ACC112 (cell line): ENCODE data around the gene BCAR3.
"Not testable (repeated sequence)": the region's sequence is repeated elsewhere in the genome, so short reads cannot be mapped to it uniquely, and the experiment has no call there.

Source experiments
- H2AFZ ChIP-seq: fragments of 200-600 bp; sonication (generic); one replicate; pipeline ENCODE4 v1.6.0; 2017; ENCODE audit warnings: antibody characterized with exemption, low read length; ENCODE audit not compliant: unreplicated experiment
- H3K27ac ChIP-seq: fragments of 200-600 bp; sonication (generic); 2 replicates; pipeline ENCODE4 v1.5.1; 2014; ENCODE audit warnings: low read depth, mild to moderate bottlenecking, antibody characterized with exemption, low read length, moderate library complexity
- H3K27me3 ChIP-seq: fragments of 200-600 bp; sonication (generic); 2 replicates; pipeline ENCODE4 v1.6.1; 2014; ENCODE audit warnings: mild to moderate bottlenecking, antibody characterized with exemption, low read length, moderate library complexity, mixed read lengths; ENCODE audit not compliant: insufficient read depth
- H3K36me3 ChIP-seq: fragments of 200-600 bp; sonication (generic); 2 replicates; pipeline ENCODE4 v1.6.1; 2016; ENCODE audit warnings: mild to moderate bottlenecking, antibody characterized with exemption, low read length, moderate library complexity, mixed read lengths; ENCODE audit not compliant: insufficient read depth
- H3K4me1 ChIP-seq: fragments of 200-600 bp; sonication (generic); one replicate; pipeline ENCODE4 v1.6.1; 2016; ENCODE audit warnings: low read length, mixed read lengths; ENCODE audit not compliant: insufficient read depth, unreplicated experiment, control insufficient read depth
- H3K4me3 ChIP-seq: fragments of 200-600 bp; sonication (generic); 2 replicates; pipeline ENCODE4 v1.5.1; 2014; ENCODE audit warnings: mild to moderate bottlenecking, low read depth, low read length
- H3K79me2 ChIP-seq: fragments of 200-600 bp; sonication (generic); one replicate; pipeline ENCODE4 v1.6.0; 2016; ENCODE audit warnings: low read length; ENCODE audit not compliant: control insufficient read depth, unreplicated experiment, insufficient read depth

Gene BCAR3

DNA sequence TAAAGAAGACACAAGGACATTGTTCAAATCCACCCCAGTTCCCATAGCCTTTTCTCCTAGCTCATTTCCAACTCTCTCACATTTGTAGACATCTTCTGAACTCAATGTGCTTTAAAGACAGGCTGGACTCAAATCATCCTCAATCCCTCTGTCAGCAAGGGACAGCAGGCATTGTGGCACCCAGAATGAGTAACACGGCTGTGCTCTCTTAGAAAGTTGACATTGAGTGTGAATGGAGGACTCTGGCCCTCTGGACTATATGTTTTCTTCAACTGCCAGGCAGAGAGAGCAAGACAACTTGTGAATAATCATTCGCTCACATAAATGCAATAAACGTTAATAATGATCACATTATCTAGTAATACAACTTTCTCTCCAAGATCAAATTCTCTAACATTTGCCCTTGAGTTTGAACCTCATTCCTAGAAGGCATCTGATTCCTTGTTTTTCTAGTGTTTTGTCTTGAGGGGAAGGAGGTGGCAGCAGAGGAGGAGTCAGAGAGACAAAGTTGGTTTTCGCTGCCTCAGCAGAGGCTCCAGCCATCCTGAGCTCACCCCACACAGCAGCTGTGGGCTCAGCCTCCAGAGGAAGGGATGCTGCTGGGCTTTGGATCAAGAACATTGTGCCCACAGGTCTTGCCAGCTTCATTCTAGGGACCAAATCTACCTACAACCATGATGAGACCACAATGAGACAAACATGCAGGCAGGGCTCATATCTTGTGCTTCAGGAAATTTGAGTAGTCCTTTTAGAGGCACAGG, 85.1 kb downstream of the BCAR3 start:
- Histone ChIP-seq H3K79me2 (peaks cover 93% of the 10 kb centered on the region), H3K27me3 (no peaks in the 10 kb centered on the region), H3K27ac (peak overlapping the region; percentile 75; the same call in 1 of the 2 replicates), H3K36me3 (no peaks in the 10 kb centered on the region; the same call in 1 of the 2 replicates), H2AFZ (no peak overlapping the region), H3K4me3 (no peak overlapping the region), H3K4me1 (peaks cover 46% of the 10 kb centered on the region)

DNA sequence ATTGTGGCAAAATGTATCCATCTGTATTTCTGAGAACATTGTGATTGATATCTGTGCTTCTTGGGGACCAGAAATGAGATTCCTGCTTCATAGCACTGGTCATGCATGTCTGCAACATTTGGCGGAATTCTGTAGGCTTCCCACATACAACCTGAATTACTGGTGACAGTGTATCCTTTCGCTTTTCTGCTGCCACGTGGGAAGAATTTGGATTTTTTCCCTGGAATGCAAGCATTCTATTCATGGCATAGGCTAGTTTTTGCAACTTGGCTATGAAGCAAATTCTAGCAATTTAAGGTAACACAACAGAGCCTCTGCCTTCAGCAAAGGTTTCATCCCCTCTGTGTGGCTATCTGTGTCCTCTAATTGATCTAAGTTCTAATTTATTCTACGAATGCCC, 85.9 kb downstream of the BCAR3 start:
- peak overlapping the region; percentile 75 for H3K27ac ChIP-seq
- no peak overlapping the region for H3K4me3 ChIP-seq
- H3K79me2 ChIP-seq: peaks cover 87% of the 10 kb centered on the region
- H3K36me3 ChIP-seq: no peaks in the 10 kb centered on the region; the same call in 1 of the 2 replicates
- no peaks in the 10 kb centered on the region for H3K27me3 ChIP-seq
- H2AFZ ChIP-seq: no peak overlapping the region
- peaks cover 51% of the 10 kb centered on the region for H3K4me1 ChIP-seq

DNA sequence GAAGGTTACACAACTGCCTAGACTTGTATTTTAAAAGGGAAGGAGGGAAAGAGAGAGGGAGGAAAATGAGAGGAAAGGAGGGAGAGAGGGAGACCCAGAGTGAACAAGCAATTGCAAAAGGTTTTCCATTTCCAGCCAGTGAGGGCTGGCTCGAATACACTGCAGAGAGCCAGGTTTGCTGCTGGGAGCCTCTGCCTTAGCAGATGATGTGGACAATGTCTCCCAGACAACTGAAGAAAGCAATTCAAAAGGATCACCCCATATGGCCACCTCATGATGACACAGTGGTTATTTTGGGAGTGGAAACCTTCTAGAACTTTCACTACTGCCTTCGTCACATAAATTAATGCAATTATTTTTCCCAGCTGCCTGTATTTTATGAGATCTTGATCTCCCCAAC, 86.4 kb downstream of the BCAR3 start:
- Histone ChIP-seq H3K36me3 (peaks cover 4% of the 10 kb centered on the region; the same call in 1 of the 2 replicates), H3K4me3 (no peak overlapping the region), H3K27ac (peak overlapping the region; percentile 75), H3K79me2 (peaks cover 87% of the 10 kb centered on the region), H2AFZ (no peak overlapping the region), H3K4me1 (peaks cover 55% of the 10 kb centered on the region), H3K27me3 (no peaks in the 10 kb centered on the region)

DNA sequence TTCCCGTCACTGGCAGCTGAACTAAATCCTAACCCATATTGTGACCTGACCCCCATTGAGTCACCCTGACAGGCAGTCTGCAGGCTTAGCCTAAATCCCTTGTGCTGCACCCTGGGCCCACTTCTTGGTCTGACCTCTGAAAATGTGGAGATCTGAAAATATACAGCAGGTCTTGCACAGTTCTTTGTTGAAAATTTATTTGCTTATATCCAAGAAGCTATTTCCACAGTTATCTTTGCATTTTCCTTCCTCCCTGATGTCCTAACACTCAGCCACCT, 87.1 kb downstream of the BCAR3 start:
- Histone ChIP-seq H3K27ac (peak overlapping the region; percentile 75), H3K27me3 (no peaks in the 10 kb centered on the region), H3K4me1 (peaks cover 58% of the 10 kb centered on the region), H2AFZ (no peak overlapping the region), H3K79me2 (peaks cover 87% of the 10 kb centered on the region), H3K36me3 (peaks cover 8% of the 10 kb centered on the region; the same call in 1 of the 2 replicates), H3K4me3 (no peak overlapping the region)

DNA sequence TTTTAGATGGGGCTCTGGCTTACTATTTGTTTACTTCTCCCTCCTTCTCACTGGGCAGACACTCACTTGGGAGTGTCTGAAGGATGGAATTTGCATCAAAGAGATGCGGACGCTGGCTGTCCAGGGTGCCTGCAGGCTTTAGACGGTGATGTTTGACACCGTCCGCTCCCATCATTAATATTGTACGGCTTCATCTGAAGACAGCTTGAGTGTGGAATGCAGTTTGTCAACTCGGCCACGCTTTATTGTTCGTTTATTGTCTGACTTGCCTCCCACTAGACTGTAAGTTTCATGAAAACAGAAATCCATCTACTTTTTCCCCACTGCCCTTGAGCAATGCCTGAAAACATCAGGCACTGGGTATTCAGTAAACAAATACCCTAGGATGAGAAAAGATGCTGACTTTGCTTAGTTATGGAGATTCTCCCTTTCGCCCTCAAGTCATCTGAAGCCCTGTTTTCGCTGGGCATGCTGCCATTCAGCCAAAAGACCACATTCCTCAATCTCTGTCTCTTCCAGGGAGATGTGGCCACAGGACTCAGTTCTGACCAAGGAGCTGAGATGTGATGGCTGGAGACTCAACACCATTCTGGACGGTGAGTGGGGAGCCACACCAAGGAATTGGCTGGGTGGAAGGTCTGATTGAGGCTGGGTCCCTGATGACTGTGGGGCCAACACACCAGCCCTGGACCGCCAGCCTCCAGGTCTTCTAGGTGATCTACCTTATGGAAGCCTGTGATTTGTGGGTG, 87.6 kb downstream of the BCAR3 start:
- Histone ChIP-seq H3K4me1 (peaks cover 62% of the 10 kb centered on the region), H3K27ac (peak overlapping the region; percentile 75; the same call in 1 of the 2 replicates), H3K4me3 (no peak overlapping the region), H3K36me3 (peaks cover 13% of the 10 kb centered on the region; the same call in 1 of the 2 replicates), H2AFZ (no peak overlapping the region), H3K27me3 (no peaks in the 10 kb centered on the region), H3K79me2 (peaks cover 86% of the 10 kb centered on the region)

DNA sequence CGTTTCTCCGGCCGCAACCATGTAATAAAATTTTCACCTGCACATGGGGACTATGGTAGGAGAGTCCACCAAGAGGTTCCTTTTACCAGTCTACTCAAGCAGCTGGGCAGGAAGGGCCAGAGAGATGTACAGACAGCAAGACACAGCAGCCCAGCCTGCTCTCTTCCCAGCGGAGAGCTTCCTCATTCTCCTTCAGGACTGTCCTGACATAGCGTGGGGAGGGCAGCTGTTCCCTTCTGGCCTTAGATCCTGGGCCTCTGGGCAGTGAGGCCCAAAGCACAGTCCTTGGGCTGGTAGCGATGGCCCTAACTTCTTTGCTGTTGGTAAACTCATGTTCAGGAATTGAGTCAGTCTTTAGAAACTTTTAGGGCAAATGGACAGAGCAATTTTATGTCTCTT, 89.1 kb downstream of the BCAR3 start:
- no peak overlapping the region for H3K27ac ChIP-seq
- H3K79me2 ChIP-seq: peaks cover 82% of the 10 kb centered on the region
- peaks cover 14% of the 10 kb centered on the region; the same call in 1 of the 2 replicates for H3K36me3 ChIP-seq
- no peak overlapping the region for H3K4me3 ChIP-seq
- no peaks in the 10 kb centered on the region for H3K27me3 ChIP-seq
- no peak overlapping the region for H2AFZ ChIP-seq
- peaks cover 73% of the 10 kb centered on the region for H3K4me1 ChIP-seq

DNA sequence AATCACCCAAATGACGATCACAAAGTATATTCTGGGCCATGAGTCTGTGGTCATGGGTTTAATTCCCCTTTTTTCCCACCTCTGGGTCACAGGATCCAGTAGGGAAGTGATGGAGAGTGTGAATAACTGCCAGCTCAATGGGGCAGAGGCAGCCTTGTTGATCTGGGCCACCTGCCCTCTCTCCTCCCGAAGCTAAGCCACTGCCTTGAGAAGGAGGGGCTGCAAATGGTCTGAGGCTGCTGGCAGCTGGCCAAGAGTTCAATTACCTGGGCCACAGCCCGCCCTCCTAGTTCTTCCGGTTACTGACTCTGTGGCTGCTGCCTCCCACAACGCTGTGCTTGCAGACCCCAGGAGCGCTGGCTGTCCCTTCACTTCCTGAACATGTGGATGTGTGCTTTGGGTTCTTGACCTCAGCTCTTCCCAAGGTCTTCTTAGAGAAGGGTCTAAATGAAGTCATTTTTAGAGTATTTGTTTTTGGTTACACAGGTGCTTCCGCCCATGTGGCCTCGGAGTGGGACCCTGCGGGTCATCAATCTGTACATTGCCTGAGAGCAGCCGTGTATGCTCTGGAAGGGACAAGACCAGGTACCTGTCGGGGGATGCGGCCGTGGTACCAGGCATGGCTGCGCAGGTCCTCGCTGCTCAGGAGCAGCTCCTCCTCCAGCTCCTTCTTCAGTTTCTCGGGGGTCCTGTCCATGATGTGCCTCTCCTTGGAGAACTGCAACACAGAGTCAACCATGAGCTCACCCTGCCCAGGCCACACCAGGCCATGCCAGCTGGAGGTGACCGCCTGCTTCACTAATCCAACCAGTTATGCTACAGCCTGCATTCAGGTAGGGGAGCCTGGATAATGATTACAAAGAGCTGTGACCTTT, 89.7 kb downstream of the BCAR3 start:
- Histone ChIP-seq H3K4me3 (no peak overlapping the region), H3K27ac (peak overlapping the region; percentile 10; the same call in 1 of the 2 replicates), H3K4me1 (peaks cover 73% of the 10 kb centered on the region), H3K79me2 (peaks cover 75% of the 10 kb centered on the region), H3K27me3 (no peaks in the 10 kb centered on the region), H3K36me3 (peaks cover 18% of the 10 kb centered on the region; the same call in 1 of the 2 replicates), H2AFZ (no peak overlapping the region)

DNA sequence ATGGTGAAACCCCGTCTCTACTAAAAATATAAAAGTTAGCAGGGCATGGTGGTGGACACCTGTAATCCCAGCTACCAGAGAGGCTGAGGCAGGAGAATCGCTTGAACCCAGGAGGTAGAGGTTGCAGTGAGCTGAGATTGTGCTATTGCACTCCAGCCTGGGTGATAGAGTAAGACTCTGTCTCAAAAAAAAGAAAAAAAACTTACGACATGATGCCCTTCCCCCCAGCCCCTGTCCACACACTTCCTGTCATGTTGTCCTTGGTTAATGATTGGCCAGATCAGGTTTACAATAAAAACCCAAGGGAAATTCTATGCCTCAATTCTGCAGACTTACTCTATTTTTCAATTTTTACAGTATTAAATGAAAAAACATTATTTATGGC, 90.4 kb downstream of the BCAR3 start:
- H3K4me1 ChIP-seq: peaks cover 68% of the 10 kb centered on the region
- H3K79me2 ChIP-seq: peaks cover 71% of the 10 kb centered on the region
- H3K27me3 ChIP-seq, H3K4me3 ChIP-seq, H2AFZ ChIP-seq: not testable (repeated sequence)
- H3K36me3 ChIP-seq: peaks cover 18% of the 10 kb centered on the region; the same call in 1 of the 2 replicates
- peak overlapping the region; percentile 10; the same call in 1 of the 2 replicates for H3K27ac ChIP-seq

DNA sequence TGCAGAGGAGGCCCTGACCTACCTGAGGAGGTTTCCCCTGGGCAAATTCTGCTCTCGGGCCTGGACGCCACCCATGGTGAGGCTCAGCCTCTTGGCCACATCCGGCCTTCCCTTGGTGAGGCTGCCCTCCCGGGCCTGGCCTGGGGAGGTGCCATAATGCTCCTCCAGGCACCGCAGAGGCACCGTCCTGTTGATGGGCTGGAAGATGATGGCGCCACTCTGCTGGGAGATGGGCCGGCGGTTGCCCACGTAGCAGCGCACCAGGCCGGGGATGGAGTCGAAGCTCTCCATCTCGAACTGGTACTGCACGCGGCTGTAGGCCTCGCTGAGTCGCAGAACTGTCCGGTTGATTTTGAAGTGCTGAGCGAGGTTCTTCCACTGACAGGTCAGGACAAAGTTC, 92.7 kb downstream of the BCAR3 start:
- Histone ChIP-seq H3K79me2 (peaks cover 65% of the 10 kb centered on the region), H3K27me3 (no peaks in the 10 kb centered on the region), H3K36me3 (peaks cover 18% of the 10 kb centered on the region; the same call in 1 of the 2 replicates), H3K27ac (no peak overlapping the region), H3K4me3 (no peak overlapping the region), H3K4me1 (peaks cover 54% of the 10 kb centered on the region), H2AFZ (no peak overlapping the region)

DNA sequence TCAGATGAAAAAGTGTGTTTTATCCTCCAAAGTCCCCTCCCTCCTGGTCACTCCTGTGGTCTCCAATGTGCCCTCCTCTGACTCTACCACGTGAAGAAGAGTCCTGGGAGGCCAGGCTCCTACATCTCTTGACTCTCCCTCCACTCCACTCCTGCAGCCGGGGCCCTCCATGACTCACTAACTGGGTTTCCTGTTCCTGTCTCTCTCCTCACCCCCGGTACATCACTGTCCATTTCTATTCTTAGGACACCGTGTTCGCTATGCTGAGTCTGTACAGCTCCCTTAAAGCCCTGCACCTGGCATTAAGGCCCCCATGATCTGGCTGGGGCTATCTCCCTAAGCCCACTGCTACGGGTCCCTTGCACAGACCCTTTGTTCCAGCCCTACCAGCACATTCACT, 93.4 kb downstream of the BCAR3 start:
- H3K4me3 ChIP-seq: no peak overlapping the region
- H3K27ac ChIP-seq: peak overlapping the region; percentile 38; the same call in 1 of the 2 replicates
- peaks cover 18% of the 10 kb centered on the region; the same call in 1 of the 2 replicates for H3K36me3 ChIP-seq
- H3K79me2 ChIP-seq: peaks cover 67% of the 10 kb centered on the region
- no peak overlapping the region for H2AFZ ChIP-seq
- no peaks in the 10 kb centered on the region for H3K27me3 ChIP-seq
- H3K4me1 ChIP-seq: peaks cover 54% of the 10 kb centered on the region
